ENCODE results near the gene ETFBKMT.

The ETFBKMT gene

GRCh38 chr12:31659087-31659942, at the start of gene ETFBKMT:
Gene ETFBKMT (plus strand): TSS chr12:31659688. CDS start chr12:31661954, 2,266 bp downstream.
- peak within 1 kb of the TSS; percentile 87 for H3K4me3 ChIP-seq (replicated peaks; ENCODE audit: low read depth, low read length)
- TF ChIP-seq, protein P1, sequence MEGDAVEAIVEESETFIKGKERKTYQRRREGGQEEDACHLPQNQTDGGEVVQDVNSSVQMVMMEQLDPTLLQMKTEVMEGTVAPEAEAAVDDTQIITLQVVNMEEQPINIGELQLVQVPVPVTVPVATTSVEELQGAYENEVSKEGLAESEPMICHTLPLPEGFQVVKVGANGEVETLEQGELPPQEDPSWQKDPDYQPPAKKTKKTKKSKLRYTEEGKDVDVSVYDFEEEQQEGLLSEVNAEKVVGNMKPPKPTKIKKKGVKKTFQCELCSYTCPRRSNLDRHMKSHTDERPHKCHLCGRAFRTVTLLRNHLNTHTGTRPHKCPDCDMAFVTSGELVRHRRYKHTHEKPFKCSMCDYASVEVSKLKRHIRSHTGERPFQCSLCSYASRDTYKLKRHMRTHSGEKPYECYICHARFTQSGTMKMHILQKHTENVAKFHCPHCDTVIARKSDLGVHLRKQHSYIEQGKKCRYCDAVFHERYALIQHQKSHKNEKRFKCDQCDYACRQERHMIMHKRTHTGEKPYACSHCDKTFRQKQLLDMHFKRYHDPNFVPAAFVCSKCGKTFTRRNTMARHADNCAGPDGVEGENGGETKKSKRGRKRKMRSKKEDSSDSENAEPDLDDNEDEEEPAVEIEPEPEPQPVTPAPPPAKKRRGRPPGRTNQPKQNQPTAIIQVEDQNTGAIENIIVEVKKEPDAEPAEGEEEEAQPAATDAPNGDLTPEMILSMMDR (IDR thresholded peaks at IDR 0.05; ENCODE audit: low read length, missing control alignments) = peak; percentile 6
- peak; percentile 86 for DNase-seq (ENCODE audit: low read depth)

DNA sequence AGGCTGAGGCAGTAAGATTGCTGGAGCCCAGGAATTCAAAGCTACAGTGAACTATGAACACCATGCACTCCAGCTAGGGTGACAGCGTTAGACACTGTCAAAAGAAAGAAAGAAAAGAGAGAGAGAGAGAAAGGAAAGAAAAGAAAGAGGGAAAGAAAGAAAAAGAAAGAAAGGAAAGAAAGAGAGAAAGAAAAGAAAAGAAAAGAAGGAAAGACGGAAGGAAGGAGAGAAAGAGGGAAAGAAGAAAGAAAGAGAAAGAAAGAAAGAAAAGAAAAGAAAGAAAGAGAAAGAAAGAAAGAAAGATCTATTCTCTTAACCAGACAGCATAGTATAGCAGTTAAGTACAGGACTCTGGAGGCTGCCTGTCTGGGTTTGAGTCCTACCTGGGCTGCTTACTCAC, 46.7 kb upstream of the ETFBKMT start:
- no peak overlapping the region for H3K4me3 ChIP-seq (replicated peaks; ENCODE audit: low read depth, low read length)
- no peak for DNase-seq (ENCODE audit: low read depth)
- TF ChIP-seq, protein P1 (IDR thresholded peaks at IDR 0.05; ENCODE audit: low read length, missing control alignments) = no peak

DNA sequence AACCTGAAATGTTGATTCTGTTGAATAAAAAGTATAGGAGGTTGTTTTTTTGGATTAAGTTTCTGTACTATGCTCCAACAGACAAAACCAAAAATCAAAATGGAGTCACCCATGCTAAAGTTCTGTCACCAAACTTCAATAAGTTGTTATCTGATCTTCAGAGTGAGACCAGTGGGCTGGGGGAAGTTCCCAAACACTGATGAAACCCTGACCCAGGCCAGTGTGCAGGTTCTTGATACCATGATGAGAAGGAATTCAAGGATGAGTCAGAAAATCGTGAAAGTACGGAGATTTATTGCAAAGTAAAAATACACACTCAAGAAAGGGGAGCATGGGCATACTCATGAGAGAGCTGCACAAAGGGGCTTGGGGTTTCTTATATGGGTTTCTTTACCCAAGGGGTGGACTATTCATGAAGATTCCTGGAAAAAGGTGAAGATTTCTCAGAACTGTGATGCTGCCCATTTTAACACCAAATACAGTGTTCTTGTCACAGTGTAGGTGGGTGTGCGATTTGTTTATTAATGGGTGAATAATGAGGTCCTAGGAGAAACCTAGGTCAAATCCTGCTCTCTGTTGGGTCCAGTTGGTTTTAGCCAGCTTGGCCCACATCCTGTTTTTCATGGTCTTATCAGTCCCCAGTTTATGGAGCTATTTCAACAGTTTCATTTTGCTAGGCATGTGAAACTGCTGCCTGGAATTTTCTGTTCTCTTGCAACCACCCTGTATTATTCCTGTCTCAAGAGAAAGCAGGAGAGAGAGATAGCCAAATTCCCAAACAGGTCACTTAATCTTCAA, 41.1 kb upstream of the ETFBKMT start:
- TF ChIP-seq, protein P1 (IDR thresholded peaks at IDR 0.05; ENCODE audit: low read length, missing control alignments) = no peak
- H3K4me3 ChIP-seq (replicated peaks; ENCODE audit: low read depth, low read length) = no peak overlapping the region
- DNase-seq (ENCODE audit: low read depth) = peak; percentile 68

GRCh38 chr12:31620311-31620710, 39.2 kb upstream of the ETFBKMT start:
- no peak overlapping the region for H3K4me3 ChIP-seq (replicated peaks; ENCODE audit: low read depth, low read length)
- TF ChIP-seq, protein P1 (IDR thresholded peaks at IDR 0.05; ENCODE audit: low read length, missing control alignments) = no peak
- no peak for DNase-seq (ENCODE audit: low read depth)

DNA sequence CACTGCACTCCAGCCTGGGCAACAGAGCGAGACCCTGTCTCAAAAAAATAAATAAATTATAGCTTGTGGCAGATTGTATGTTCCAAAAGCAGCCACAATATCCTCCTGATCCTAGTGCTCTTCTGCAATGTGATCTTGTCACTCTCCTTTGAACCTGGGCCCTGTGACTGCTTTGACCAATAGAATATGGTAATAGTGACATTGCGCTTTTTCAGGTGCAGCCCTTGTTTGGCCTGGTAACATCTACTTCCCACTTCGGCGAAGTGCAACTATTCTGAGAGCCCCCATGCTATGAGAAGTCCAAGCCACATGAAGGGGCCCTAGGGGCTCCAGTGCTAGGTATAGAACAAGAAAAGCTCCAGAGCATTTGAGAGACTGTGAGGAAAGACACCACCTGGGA, 37.5 kb upstream of the ETFBKMT start:
- TF ChIP-seq, protein P1 (IDR thresholded peaks at IDR 0.05; ENCODE audit: low read length, missing control alignments) = no peak
- no peak for DNase-seq (ENCODE audit: low read depth)
- H3K4me3 ChIP-seq (replicated peaks; ENCODE audit: low read depth, low read length) = no peak overlapping the region

DNA sequence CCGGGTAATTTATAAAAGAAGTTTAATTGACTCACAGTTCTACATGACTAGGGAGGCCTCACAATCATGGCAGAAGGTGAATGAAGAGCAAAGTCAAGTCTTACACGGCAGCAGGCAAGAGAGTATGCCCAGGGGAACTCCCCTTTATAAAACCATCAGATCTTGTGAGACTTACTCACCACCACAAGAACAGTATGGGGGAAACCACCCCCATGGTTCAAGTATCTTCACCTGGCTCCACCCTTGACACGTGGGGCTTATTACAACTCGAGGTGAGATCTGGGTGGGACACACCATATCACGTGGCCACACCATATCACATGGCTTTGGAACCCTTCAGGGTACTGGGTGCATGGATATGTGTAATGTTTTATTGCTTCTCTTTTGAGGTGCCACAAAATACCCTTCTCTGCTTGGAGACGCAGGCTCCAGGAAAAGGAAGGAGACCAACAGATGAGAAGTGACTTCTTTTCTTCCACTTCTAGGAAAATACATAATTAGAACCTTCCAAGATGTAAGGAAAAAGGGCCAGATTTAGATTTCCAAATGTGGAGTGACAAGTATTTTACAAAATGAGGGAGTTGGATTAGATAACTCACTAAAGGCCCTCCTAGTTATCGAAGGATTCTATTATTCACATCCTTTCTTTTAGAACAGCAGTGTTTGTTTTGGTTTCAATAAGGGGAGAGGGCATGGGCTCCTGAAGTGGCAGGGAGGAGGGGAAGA, 33.1 kb upstream of the ETFBKMT start:
- H3K4me3 ChIP-seq (replicated peaks; ENCODE audit: low read depth, low read length) = no peak overlapping the region
- DNase-seq (ENCODE audit: low read depth) = no peak
- TF ChIP-seq, protein P1 (IDR thresholded peaks at IDR 0.05; ENCODE audit: low read length, missing control alignments) = no peak

Measured in fibroblast of pulmonary artery (primary cell).